ENCODE results near the gene SPECC1.
"Not testable (repeated sequence)": the region's sequence is repeated elsewhere in the genome, so short reads cannot be mapped to it uniquely, and the experiment has no call there.

SPECC1 gene

GRCh38 chr17:20010936-20011335 is 1.8 kb downstream of the SPECC1 start:
- no peak for FAIRE-seq
- DNase-seq (ENCODE audit: low spot score): no peak

GRCh38 chr17:20012017-20012536 is 2.9 kb downstream of the SPECC1 start:
- FAIRE-seq (no peak), DNase-seq (ENCODE audit: low spot score) (no peak)

GRCh38 chr17:20016475-20016992 is 7.4 kb downstream of the SPECC1 start:
- DNase-seq (ENCODE audit: low spot score); FAIRE-seq: not testable (repeated sequence)

GRCh38 chr17:20022701-20023100 is 13.5 kb downstream of the SPECC1 start:
- FAIRE-seq: no peak
- no peak for DNase-seq (ENCODE audit: low spot score)

- no peak for FAIRE-seq
Observed at GRCh38 chr17:20026960-20027359, 17.8 kb downstream of the SPECC1 start.

GRCh38 chr17:20028443-20028842 is 19.3 kb downstream of the SPECC1 start:
- DNase-seq (ENCODE audit: low spot score) (no peak), FAIRE-seq (no peak)

More at GRCh38 chr17:20026960-20027359, 17.8 kb downstream of the SPECC1 start:
- no peak for DNase-seq (ENCODE audit: low spot score)

GRCh38 chr17:20032636-20033035 is 23.5 kb downstream of the SPECC1 start:
- FAIRE-seq (no peak), DNase-seq (ENCODE audit: low spot score) (no peak)

- FAIRE-seq (no peak), DNase-seq (ENCODE audit: low spot score) (no peak)
Observed at GRCh38 chr17:20033415-20033814, 24.3 kb downstream of the SPECC1 start.

- DNase-seq (ENCODE audit: low spot score) (no peak), FAIRE-seq (no peak)
Observed at GRCh38 chr17:20035501-20035900, 26.3 kb downstream of the SPECC1 start.

- FAIRE-seq; DNase-seq (ENCODE audit: low spot score): not testable (repeated sequence)
Observed at GRCh38 chr17:20037286-20037685, 28.1 kb downstream of the SPECC1 start.

GRCh38 chr17:20039037-20039436 is 29.9 kb downstream of the SPECC1 start:
- DNase-seq (ENCODE audit: low spot score) (no peak), FAIRE-seq (no peak)

- DNase-seq (ENCODE audit: low spot score): no peak
- no peak for FAIRE-seq
Observed at GRCh38 chr17:20040216-20040615, 31.1 kb downstream of the SPECC1 start.

GRCh38 chr17:20043021-20043420 is 33.9 kb downstream of the SPECC1 start:
- no peak for DNase-seq (ENCODE audit: low spot score)
- FAIRE-seq: no peak

- DNase-seq (ENCODE audit: low spot score) (no peak), FAIRE-seq (no peak)
Observed at GRCh38 chr17:20045476-20045875, 36.3 kb downstream of the SPECC1 start.

GRCh38 chr17:20046629-20047028 is 37.5 kb downstream of the SPECC1 start:
- no peak for FAIRE-seq

GRCh38 chr17:20051624-20052023 is 42.5 kb downstream of the SPECC1 start:
- DNase-seq (ENCODE audit: low spot score) (no peak), FAIRE-seq (no peak)

More at GRCh38 chr17:20046629-20047028, 37.5 kb downstream of the SPECC1 start:
- no peak for DNase-seq (ENCODE audit: low spot score)

GRCh38 chr17:20053361-20053964 is 44.3 kb downstream of the SPECC1 start:
- FAIRE-seq (no peak), DNase-seq (ENCODE audit: low spot score) (no peak)

GRCh38 chr17:20059728-20060188 is 50.6 kb downstream of the SPECC1 start:
- DNase-seq (ENCODE audit: low spot score) (no peak), FAIRE-seq (no peak)

GRCh38 chr17:20063665-20064648 is 54.8 kb downstream of the SPECC1 start:
- DNase-seq (ENCODE audit: low spot score) (peak; percentile 66), FAIRE-seq (peak; percentile 60)

GRCh38 chr17:20066253-20066652 is 57.1 kb downstream of the SPECC1 start:
- FAIRE-seq: peak; percentile 80
- peak; percentile 61 for DNase-seq (ENCODE audit: low spot score)

- no peak for FAIRE-seq
- no peak for DNase-seq (ENCODE audit: low spot score)
Observed at GRCh38 chr17:20067711-20068110, 58.6 kb downstream of the SPECC1 start.

- FAIRE-seq: no peak
Observed at GRCh38 chr17:20068445-20068844, 59.3 kb downstream of the SPECC1 start.

More at GRCh38 chr17:20068445-20068844, 59.3 kb downstream of the SPECC1 start:
- no peak for DNase-seq (ENCODE audit: low spot score)

All from RCC 7860 (cell line).